ENCODE measurements around the gene ZNF488. TPM values are rescaled to one million over a fixed set of nuclear protein-coding genes. Genes with fewer than 3 reads are reported as not detected.

The ZNF488 gene
- total RNA-seq, 2 donors from 2014 or later: not detected

- no peak for DNase-seq (ENCODE audit: low spot score)
- H3K27me3 ChIP-seq (replicated peaks; ENCODE audit: insufficient read depth): no peaks in the 10 kb centered on the region
- H3K4me3 ChIP-seq: no peak overlapping the region
- H3K4me1 ChIP-seq (ENCODE audit: control insufficient read depth in 1 of 2, low read depth in 2 of 2): no peaks in the 10 kb centered on the region
- no peak for TF ChIP-seq CTCF (IDR thresholded peaks at IDR 0.05)
- ATAC-seq (ENCODE audit: insufficient number of reproducible peaks, low FRiP score, low read depth): no peak
- no peaks in the 10 kb centered on the region for H3K9me3 ChIP-seq
- H3K36me3 ChIP-seq: no peaks in the 10 kb centered on the region
- H3K27ac ChIP-seq: no peak overlapping the region
These were observed 17.2 kb downstream of the ZNF488 start for GRCh38 chr10:47366731-47367460.

DNA sequence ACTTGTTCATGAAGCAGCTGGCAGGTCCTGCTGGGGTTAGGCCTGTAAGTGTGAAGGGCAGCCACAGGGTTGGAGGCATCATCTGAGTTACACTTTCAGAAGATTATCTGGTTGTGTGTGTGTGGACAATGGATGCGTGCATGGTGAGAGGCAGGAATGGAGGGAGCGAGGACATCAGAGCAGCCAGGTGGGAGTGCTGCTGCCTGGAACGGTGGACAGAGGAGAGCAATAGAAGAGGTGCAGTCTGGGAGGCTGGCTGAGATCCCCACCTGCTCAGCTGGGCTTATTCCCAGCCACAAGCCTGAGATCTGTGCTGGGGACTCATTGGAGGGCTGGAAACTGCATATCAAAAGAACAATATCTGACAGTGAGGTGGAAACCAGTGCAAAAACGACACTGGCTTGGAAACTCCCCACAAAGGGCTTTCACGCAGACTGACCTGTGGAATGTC lies 17.9 kb downstream of the ZNF488 start:
- Histone ChIP-seq H3K36me3 (no peaks in the 10 kb centered on the region), H3K27me3 (replicated peaks; ENCODE audit: insufficient read depth) (no peaks in the 10 kb centered on the region), H3K9me3 (no peaks in the 10 kb centered on the region), H3K4me3 (no peak overlapping the region), H3K27ac (no peak overlapping the region), H3K4me1 (ENCODE audit: control insufficient read depth in 1 of 2, low read depth in 2 of 2) (no peaks in the 10 kb centered on the region)
- no peak for ATAC-seq (ENCODE audit: insufficient number of reproducible peaks, low FRiP score, low read depth)
- DNase-seq (ENCODE audit: low spot score): no peak
- no peak for TF ChIP-seq CTCF (IDR thresholded peaks at IDR 0.05)

GRCh38 chr10:47365431-47366180 lies 18.5 kb downstream of the ZNF488 start:
- Histone ChIP-seq H3K4me3 (no peak overlapping the region), H3K27me3 (replicated peaks; ENCODE audit: insufficient read depth) (no peaks in the 10 kb centered on the region), H3K36me3 (no peaks in the 10 kb centered on the region), H3K9me3 (no peaks in the 10 kb centered on the region), H3K27ac (no peak overlapping the region), H3K4me1 (ENCODE audit: control insufficient read depth in 1 of 2, low read depth in 2 of 2) (no peaks in the 10 kb centered on the region)
- DNase-seq (ENCODE audit: low spot score) (no peak), ATAC-seq (ENCODE audit: insufficient number of reproducible peaks, low FRiP score, low read depth) (no peak)
- TF ChIP-seq CTCF (IDR thresholded peaks at IDR 0.05): no peak

GRCh38 chr10:47364911-47365310 lies 19.2 kb downstream of the ZNF488 start:
- Histone ChIP-seq H3K36me3 (no peaks in the 10 kb centered on the region), H3K27me3 (replicated peaks; ENCODE audit: insufficient read depth) (no peaks in the 10 kb centered on the region), H3K4me3 (no peak overlapping the region), H3K27ac (no peak overlapping the region), H3K9me3 (no peaks in the 10 kb centered on the region), H3K4me1 (ENCODE audit: control insufficient read depth in 1 of 2, low read depth in 2 of 2) (no peaks in the 10 kb centered on the region)
- ATAC-seq (ENCODE audit: insufficient number of reproducible peaks, low FRiP score, low read depth): no peak
- no peak for TF ChIP-seq CTCF (IDR thresholded peaks at IDR 0.05)
- no peak for DNase-seq (ENCODE audit: low spot score)

DNA sequence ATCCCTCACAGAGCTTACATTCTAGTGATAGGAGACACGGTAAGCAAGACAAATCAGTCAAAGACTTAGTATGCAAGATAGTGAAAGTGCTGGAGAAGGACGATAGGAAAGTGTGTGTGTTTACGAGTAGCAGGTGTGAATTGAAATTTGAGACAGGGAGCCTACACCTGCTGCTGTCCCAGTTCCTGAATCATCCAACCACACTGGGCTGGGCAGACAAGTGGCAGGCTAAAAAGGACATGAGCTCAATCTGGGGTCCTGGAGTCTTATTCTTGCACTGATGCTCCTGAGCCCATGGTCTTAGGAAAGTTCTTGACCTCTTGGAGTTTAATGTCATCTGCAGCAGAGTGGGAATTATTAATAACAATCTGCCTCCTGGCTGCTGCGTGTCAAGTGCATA lies 19.7 kb downstream of the ZNF488 start:
- Histone ChIP-seq H3K4me1 (ENCODE audit: control insufficient read depth in 1 of 2, low read depth in 2 of 2) (no peaks in the 10 kb centered on the region), H3K9me3 (no peaks in the 10 kb centered on the region), H3K27me3 (replicated peaks; ENCODE audit: insufficient read depth) (no peaks in the 10 kb centered on the region), H3K4me3 (no peak overlapping the region), H3K27ac (no peak overlapping the region), H3K36me3 (no peaks in the 10 kb centered on the region)
- no peak for TF ChIP-seq CTCF (IDR thresholded peaks at IDR 0.05)
- DNase-seq (ENCODE audit: low spot score) (no peak), ATAC-seq (ENCODE audit: insufficient number of reproducible peaks, low FRiP score, low read depth) (no peak)

Measured in thoracic aorta (tissue), 2 donors.